Fibroblast of skin of right biceps (primary cell): ENCODE measurements around the gene ROBO1.
"Not testable (repeated sequence)": the region's sequence is repeated elsewhere in the genome, so short reads cannot be mapped to it uniquely, and the experiment has no call there.

Experiments
- DNase-seq: peaks from one replicate; pipeline ENCODE4 v3.0.0-alpha.2; 2013

Gene ROBO1

DNA sequence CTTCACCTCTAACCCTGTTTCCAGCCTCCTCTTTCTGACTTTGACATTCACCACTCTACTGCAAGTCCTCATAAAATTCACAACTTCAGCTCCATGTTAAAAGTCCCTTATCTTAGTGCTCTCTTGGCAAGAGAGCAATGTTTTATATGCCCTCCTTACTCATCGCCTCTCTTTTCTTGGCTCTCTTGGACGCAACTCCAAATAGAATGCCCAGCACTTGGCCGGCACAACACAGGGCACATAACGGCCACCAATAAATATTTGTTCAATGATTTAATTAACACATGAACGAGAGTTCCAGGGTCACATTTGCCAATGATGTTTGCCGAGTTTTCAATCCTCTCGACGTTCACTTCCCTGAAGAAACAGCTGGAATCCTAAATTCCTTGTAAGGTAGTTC, 401.4 kb downstream of the ROBO1 start:
- DNase-seq = no peak

- no peak for DNase-seq
These were observed 403.0 kb downstream of the ROBO1 start for GRCh38 chr3:79364784-79365183.

DNA sequence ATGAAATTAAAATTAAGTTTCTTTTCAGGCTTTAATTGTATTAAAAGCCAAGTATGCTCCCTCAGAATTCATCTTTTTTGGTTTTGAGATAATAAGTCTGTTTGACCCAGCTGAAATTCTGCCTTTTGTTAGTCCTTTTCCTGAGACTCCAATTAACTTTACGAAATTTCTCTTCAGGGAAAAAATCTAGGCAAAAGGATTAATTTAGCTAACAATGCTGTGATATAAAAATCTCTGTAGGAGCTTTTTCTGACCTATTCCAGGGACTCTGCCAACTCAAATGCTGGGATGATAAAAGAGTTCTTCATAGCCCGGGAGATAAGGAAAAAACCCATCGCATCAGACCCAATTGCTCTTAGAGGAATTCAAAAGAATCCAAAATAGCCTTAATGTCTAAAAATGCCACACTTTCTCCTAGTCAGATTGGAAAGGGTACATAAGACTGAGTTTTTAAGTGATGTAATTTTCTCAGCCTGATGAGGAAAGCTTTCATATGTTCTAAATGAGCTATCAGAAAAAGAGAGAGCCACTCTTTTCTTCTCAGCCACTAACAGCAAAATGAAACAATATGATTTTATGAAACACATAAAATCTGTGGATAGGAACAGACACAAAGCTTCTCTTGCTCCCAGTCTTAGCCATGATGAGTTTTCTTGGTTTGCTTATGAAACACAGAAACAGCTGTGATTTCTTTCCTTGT, 405.1 kb downstream of the ROBO1 start:
- no peak for DNase-seq

GRCh38 chr3:79361748-79362378, 405.9 kb downstream of the ROBO1 start:
- peak; percentile 45 for DNase-seq

- no peak for DNase-seq
These were observed 409.5 kb downstream of the ROBO1 start for GRCh38 chr3:79358327-79358726.

- no peak for DNase-seq
These were observed 413.6 kb downstream of the ROBO1 start for GRCh38 chr3:79354179-79354688.

DNA sequence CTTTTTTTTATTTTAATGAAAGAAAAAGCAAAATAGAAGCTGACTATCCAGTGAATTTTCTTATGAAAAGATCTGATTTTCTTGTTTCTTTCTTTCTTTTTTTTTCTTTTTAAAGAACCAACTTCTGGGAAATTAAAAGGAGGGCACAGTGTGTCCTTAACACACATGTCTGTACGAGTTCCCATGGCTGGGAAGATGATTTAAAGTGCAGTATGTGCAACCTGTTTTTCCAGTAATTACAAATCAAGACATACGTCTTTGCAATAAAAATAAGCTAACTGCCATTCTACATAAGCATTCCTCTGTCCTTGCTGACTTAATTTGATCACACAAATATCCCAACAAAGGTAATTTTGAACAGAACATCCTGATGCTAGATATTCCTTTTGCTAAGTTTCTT, 416.1 kb downstream of the ROBO1 start:
- DNase-seq = no peak

DNA sequence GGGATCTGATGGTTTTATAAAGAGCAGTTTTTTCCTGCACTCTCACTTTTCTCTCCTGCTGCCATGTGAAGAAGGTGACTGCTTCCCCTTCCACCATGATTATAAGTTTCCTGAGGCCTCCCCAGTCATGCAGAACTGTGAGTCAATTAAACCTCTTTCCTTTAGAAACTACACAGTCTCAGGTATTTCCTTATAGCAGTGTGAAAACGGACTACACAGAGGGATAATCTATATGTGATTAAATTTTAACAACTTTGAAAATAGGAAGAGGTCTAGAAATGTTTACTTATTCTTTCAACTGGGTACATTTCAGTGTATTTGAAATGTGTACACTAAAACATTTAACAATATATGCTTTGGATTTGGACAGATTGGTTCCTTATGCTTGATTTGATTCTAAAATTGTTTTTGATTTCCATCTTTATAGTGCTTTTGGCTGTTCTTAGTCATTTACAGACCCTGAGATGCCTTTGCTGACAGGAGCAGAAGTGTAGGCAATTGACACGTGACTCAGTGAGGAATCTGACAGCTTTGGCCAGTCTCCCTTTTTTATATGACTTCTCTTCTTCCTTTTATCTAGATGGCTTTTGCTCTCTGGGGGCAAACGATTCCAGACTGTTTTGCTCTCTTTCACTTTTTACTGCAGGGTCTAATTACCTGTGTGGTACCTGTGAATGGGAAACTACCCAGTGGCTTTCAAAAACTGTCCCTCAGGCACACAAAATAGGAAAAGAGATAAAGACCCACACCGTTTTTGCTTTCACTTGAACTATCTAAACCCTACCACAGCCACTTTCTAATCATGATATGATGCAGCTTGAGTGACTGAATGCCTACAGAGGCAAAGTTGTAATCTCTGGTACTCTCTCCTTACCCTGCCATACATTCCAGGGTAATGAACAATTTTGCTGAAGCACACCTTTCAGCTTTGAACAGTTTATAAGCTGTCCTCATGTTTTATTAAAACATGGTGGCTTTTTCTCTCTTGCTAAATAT, 422.6 kb downstream of the ROBO1 start:
- peak; percentile 10 for DNase-seq

DNA sequence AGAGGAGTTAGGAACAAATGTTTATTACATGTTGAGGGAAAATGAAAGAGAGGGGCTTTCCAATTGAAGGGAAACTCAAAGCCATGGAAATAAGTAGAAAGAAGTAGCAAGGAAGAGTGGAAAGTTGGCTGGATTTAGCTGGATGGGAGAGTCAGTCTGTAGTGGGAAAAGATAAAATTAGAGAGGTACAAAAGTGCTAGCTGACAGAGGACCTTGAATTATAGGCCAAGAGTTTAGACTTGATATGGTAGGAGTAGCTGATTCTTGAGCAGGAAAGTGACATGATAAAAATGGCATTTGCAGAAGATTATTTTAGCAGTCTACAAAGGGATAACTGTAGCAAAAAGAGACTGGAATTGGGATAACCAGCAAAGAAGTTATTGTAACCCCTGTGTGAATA, 425.8 kb downstream of the ROBO1 start:
- DNase-seq = no peak

DNA sequence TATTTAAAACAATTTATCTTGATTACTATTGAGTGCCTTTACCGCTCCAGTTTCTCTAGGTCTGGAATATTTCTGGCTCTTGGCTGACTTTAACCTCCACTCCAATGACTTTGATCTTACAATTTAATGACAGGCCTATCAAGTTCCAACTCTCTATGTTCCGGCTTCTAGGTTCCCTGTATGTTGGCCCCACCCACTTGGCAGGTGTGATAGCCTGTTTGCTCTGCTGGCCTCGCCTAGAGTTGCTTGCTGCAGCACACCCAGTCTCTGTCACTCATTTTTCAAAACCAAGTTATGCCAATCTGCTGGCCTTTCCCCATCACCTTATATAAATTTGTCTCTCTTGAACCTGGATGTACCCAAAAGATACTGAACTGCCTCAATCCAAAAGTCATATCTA, 428.0 kb downstream of the ROBO1 start:
- no peak for DNase-seq

- no peak for DNase-seq
These were observed 430.0 kb downstream of the ROBO1 start for GRCh38 chr3:79337798-79338197.

GRCh38 chr3:79329154-79329553, 438.6 kb downstream of the ROBO1 start:
- peak; percentile 35 for DNase-seq

DNA sequence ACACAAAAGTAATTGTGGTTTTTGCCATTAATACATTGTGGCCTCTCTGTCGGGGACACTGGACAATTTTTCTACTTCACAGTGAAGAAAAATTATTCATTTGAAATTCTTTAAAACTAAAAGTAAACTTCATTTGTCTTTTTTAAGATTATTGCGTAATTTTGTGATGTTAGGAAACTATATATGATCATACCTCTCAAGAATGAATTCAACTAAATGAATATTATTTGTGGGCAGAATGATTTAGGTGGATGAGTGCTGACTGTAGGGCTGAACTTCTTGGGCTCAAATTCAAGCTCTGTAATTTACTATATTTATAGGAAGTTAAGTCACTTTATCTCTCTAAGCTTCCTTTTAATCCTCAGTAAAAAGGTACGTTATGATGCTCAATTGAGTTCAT, 441.2 kb downstream of the ROBO1 start:
- peak; percentile 28 for DNase-seq

GRCh38 chr3:79325833-79326383, 441.9 kb downstream of the ROBO1 start:
- not testable (repeated sequence) for DNase-seq

DNA sequence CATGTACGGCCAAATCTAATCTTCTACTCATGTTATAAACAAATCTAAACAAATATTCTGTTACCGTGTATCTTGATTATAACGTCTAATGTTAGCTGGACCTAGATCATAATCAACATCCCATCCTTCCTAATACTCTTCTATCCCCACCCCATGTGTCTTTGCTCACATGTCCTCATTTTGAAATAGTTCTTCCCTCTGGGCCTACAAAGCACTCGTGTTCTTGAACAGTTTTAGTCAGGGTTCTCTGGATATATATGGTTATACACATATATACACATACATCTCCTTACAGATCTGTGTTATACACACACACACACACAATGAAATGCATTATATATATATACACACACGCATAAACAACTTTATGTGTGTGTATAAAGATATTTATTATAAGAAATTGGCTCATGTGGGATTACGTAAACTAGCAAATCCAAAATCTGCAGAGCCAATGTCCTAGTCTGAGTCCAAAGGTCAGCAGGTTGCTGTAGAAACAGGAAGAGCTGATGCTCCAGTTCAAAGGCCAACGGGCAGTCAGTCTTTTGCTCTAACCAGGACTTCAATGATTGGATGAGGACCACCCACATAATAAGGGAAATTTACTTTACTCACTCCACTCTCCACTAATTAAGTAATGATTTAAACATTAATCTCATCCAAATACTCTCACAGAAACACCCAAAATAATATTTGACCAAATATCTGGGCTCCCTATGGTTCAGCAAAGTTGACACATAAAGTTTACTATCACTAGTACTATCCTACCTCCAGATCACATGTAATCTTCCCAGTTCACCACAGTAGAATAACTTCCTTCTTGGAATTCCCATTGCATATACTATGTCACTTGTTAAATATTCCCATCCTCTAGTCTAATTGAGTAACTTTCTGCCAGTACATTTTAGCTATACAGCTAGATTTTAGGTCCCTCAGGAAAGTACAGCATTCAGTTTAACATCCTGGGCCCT, 450.0 kb downstream of the ROBO1 start:
- no peak for DNase-seq

DNA sequence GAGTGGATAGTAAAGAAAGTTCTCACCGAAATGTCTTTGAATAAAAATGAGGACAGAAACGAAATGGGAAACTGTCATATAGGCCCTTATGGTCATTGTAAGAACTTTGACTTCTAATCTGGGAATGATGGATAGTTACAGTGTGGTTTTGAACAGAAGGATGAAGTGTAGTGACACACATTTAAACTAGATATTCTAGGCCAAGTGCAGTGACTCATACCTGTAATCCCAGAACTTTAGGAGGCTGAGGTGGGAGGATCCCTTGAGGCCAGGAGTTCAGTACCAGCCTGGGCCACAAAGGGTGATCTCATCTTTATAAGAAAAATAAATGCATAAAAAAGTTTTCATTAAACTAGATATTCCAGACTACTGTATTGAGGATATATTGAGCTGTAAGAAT, 452.8 kb downstream of the ROBO1 start:
- DNase-seq = peak; percentile 7

DNA sequence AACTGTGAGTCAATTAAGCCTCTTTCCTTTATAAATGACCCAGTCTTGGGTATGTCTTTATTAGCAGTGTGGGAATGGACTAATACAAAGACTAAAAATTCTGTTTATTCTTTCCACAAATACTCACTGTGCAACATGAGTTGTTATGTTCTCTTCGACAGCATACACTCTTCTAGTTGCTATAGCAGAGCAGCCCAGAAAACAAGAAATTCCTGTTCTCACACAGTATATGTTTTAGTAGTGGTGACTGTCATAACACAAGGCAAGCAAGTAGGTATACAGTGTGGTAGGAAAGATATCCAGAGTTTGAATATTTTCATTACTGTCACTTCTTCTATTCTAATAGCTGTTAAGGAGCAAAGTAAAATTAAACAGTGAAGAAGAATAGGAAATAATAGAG, 453.3 kb downstream of the ROBO1 start:
- no peak for DNase-seq

DNA sequence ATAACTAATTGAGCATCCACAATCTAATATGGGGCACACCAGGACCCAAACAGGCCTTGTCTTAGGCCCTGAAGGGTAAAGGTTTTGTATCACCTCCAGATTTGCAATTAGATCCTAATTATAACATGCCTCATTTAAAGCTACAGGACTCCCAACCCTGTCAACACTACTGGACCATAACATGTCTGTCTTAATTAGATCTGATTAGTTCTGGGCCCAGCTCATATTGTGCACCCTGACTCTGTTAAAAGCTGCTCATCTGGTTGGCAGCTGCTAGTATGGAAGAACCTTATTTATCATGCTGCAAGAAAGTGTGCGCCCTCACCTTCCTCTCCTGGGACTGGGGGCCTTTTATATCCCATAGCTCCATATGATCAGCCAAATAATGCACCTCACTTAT, 457.8 kb downstream of the ROBO1 start:
- no peak for DNase-seq

GRCh38 chr3:79306934-79307570, 460.7 kb downstream of the ROBO1 start:
- DNase-seq = no peak

DNA sequence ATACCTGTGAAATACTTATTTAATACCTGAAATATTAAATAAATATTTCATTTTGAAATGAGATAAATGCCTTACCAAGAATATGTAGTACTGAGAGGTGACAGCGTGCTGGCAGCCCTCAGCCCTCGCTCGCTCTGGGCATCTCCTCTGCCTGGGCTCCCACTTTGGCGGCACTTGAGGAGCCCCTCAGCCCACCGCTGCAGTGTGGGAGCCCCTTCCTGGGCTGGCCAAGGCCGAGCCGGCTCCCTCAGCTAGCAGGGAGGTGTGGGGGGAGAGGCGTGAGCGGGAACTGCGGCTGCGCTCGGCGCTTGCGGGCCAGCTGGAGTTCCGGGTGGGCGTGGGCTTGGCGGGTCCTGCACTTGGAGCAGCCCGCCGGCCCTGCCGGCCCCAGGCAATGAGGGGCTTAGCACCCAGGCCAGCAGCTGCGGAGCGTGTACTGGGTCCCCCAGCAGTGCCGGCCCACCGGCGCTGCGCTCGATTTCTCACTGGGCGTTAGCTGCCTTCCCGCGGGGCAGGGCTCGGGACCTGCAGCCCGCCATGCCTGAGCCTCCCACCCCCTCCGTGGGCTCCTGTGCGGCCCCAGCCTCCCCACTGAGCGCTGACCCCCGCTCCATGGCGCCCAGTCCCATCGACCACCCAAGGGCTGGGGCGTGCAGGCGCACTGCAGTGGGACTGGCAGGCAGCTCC, 467.7 kb downstream of the ROBO1 start:
- not testable (repeated sequence) for DNase-seq
